ENCODE measurements around the gene SRGAP2C.
"Not testable (repeated sequence)": the region's sequence is repeated elsewhere in the genome, so short reads cannot be mapped to it uniquely, and the experiment has no call there.

SRGAP2C gene

GRCh38 chr1:121385162-121385561 is 200.4 kb downstream of the SRGAP2C start:
- not testable (repeated sequence) for DNase-seq (ENCODE audit: low read depth)

DNA sequence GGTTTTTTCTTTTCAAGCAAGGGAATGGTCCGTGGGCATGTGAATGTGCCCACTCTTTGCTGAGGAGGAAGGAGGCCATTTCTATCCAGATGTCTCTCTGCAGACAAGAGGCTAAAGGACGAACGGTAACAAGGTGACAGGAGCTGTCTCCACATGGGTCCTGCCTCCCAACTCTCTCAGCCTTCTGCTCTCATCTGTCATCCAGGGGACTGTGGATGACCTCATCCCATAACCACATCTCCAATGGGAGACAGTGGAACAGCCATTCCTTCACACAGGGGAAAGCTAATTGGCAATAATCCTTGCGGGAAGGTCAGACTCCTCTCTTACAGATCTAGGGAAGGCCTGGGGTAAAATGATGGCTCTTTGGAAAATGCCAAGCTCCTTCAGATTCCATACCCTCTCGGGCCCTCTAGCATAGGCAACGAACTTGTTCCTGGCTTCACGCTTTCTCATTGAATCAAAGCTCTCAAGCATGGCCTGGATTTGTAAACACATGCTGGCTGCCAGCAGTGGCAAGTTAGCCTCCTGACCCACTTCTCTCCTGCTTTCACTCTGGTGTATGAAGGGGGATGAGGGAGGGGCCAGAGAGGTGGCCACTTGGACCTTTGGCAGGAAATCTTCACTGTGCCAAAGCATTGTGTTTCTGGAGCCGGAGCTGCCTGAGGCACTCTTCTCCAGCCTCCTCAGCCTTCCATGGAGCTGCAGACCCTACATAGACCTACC is 201.0 kb downstream of the SRGAP2C start:
- DNase-seq (ENCODE audit: low read depth) = not testable (repeated sequence)

DNA sequence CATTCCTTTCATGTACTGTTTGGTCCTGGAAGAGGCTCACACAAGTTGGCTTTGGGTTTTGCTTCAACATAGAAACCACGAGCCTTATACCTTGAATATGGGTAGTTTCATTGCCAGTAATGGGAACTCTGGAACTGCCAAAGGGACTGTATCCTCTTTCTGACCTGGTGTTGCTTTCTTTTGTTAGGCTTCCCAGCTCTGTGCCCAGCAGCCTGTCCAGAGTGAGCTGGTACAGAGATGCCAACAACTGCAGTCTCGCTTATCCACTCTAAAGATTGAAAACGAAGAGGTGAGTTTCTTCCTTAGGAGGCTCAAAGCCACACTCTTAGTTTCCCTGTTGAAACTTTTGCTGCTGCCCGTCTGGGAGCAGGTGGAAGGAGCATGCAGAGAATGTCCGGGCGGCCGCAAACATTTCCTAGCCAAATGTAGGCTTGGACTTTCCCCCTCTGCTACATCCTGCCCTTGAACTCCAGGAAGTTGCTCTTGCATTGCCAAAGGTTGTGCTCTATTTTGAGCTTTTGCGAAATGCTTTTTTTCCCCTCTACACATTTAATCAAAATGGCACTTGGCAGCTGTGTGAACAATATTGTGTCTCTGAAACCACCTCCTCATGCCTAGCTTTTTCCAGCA is 201.7 kb downstream of the SRGAP2C start:
- not testable (repeated sequence) for DNase-seq (ENCODE audit: low read depth)

GRCh38 chr1:121389895-121390560 is 205.3 kb downstream of the SRGAP2C start:
- DNase-seq (ENCODE audit: low read depth) = not testable (repeated sequence)

GRCh38 chr1:121392130-121392529 is 207.4 kb downstream of the SRGAP2C start:
- DNase-seq (ENCODE audit: low read depth) = not testable (repeated sequence)

GRCh38 chr1:121395718-121396201 is 211.0 kb downstream of the SRGAP2C start:
- peak; percentile 40 for DNase-seq (ENCODE audit: low read depth)

- DNase-seq (ENCODE audit: low read depth) = not testable (repeated sequence)
Measured at GRCh38 chr1:121396335-121397081, 211.7 kb downstream of the SRGAP2C start.

- not testable (repeated sequence) for DNase-seq (ENCODE audit: low read depth)
Measured at GRCh38 chr1:121397101-121397500, 212.3 kb downstream of the SRGAP2C start.

DNA sequence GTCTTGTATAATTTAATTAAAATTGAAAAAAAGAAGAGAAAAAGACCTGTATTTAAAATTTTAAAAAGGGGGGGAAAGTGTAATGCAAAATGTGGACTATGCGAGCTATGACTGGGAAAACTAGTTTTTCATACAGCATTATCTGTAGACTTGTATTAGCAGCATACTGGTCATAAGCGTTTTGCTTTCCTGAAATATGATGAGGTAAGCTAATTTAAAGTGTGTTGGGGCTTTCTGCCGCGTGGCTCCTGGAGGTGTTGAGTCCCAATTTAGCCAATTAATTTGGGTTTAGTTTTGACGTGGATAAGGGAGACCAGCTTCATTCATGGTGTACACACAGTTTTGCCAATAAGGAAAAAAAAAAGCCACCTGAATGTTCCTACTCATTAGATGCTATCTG is 214.4 kb downstream of the SRGAP2C start:
- not testable (repeated sequence) for DNase-seq (ENCODE audit: low read depth)

DNA sequence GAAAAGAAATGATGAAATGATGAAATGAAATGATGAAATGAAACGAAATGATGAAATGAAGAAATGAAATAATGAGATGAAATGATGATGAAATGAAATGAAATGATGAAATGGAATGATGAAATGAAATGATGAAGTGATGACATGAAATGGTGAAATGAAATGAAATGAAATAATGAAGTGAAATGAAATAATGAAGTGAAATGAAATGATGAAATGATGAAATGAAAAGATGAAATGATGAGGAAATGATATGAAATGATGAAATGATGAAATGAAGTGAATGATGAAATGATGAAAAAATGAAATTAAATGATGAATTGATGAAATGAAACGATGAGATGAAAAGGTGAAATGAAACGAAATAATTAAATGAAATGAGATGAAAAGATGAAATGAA is 215.3 kb downstream of the SRGAP2C start:
- not testable (repeated sequence) for DNase-seq (ENCODE audit: low read depth)

- not testable (repeated sequence) for DNase-seq (ENCODE audit: low read depth)
Measured at GRCh38 chr1:121400541-121401310, 216.0 kb downstream of the SRGAP2C start.

- not testable (repeated sequence) for DNase-seq (ENCODE audit: low read depth)
Measured at GRCh38 chr1:121401375-121401955, 216.7 kb downstream of the SRGAP2C start.

GRCh38 chr1:121403254-121403653 is 218.5 kb downstream of the SRGAP2C start:
- DNase-seq (ENCODE audit: low read depth) = not testable (repeated sequence)

DNA sequence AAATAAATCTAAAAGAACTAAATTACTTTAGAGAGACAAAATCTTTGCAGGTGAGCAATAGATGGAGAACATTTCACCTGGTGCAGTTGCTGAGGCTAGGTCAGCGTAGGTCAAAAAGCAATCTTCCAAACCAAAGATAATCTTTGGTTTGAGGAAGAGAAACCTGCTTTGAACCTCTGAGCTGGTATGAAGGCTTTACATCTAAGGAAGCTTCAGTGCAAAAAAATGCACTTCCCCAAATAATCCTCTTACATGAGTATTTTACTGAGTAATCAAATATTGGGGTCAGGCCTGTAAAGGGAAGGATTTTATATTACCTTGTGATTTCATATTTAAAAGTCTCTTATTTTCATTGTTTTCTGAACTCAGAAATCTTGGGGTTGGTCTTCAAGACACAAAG is 223.6 kb downstream of the SRGAP2C start:
- DNase-seq (ENCODE audit: low read depth) = no peak

GRCh38 chr1:121413821-121414220 is 229.0 kb downstream of the SRGAP2C start:
- no peak for DNase-seq (ENCODE audit: low read depth)

DNA sequence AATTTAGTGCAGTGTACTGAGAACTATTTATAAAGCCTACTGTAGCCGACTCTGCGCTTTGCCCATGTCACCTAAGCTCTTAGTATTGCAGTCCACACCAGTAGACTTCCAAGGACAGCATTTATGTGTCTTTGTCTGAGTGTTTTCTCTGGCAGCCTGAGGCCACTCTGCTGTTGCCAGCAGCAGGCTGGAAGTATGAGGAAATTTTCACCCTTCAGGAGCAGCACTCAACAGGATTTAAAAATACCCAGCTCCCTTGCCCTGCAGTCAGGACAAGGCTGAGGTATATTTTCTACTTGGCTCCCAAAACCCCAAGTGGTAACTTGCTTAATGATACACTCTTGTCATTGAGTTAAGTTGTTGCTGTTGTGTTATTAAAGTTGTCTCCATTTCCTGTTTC is 230.1 kb downstream of the SRGAP2C start:
- no peak for DNase-seq (ENCODE audit: low read depth)

DNA sequence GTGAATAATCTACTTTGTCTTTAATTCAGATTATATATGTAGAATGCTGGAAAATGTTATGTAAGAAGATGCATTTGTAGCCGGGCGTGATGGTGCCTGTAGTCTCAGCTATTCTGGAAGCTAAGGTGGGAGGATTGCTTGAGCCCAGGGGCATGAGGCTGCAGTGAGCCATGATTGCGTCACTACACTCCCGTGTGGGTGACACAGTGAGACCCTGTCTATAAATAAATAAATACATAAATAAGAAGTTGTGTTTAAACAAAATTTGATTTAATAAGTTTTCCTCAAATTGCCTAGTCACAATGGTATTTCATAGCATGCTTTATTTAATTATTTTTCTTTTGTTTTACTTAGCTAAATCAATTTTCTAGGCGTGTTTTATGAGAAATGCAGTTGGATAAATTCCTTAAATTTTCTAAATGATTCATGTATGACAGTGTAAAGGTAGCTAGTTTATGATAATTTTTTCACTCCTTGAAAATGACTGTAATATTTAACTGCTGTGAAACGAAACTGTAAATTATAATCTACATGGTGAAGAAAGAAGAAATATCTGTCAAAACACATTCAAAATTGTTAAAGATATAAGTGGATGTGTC is 232.6 kb downstream of the SRGAP2C start:
- DNase-seq (ENCODE audit: low read depth) = peak; percentile 6

DNA sequence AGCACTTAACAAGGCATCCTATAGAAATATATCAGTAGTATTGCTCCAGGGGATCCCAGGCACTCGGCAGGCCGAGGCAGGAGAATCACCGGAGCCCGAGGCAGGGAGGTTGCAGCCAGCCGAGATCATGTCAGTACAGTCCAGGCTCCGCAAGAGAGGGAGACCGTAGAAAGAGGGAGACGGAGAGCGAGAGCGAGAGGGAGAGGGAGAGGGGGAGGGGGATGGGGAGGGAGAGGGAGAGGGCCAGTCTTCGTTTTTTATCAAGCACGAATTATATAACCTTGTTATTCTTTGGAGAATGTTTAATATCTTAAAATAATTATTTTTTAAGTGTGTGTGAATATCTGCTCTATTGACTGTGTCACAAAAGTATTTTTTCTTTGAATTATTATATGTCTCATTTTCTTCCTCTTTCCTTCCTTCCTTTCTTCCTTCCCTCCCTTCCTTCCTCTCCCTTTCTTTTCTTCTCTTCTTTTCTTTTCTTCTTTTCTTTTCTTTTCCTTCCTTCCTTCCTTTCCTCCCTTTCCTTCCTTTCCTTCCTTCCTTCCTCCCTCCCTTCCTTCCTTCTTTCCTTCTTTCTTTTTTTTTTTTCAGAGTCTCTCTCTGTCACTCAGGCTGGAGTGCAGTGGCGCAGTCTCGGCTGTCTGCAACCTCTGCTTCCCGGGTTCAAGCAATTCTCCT is 233.7 kb downstream of the SRGAP2C start:
- no peak for DNase-seq (ENCODE audit: low read depth)

GRCh38 chr1:121419050-121419615 is 234.4 kb downstream of the SRGAP2C start:
- DNase-seq (ENCODE audit: low read depth) = not testable (repeated sequence)

DNA sequence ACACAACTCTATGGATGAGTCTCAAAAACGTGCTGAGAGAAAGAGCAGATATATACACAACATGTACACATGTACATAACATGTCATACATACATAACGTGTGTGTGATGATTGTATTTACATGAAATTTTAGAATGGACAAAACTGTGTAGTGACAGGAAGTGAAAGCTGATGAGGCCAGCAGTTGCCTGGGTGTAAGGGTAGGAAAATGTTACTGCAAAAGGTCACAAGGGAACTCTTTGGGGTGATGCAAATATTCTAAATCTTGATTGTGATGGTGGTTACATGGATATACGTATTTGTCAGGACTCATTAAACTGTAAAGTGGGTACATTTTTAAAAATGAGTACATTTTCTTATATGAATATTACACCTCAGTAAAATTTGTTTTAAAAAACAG is 236.7 kb downstream of the SRGAP2C start:
- DNase-seq (ENCODE audit: low read depth) = not testable (repeated sequence)

Measured in amniotic epithelial cell (primary cell).